GM19467 (cell line): Measurements from ENCODE around the gene SH3RF3.
A peak's percentile ranks its signal among the peaks of the same experiment; 100 is the strongest.

Experiments
- ATAC-seq: cut with Tn5 transposase; IDR thresholded peaks from one replicate; pipeline ENCODE4 v1.9.1; 2021; ENCODE audit warnings: mild to moderate bottlenecking, moderate library complexity; ENCODE audit not compliant: unreplicated experiment

Gene SH3RF3

GRCh38 chr2:109322641-109323040, 193.6 kb downstream of the SH3RF3 start:
- no peak for ATAC-seq

- ATAC-seq = no peak
These were observed 195.9 kb downstream of the SH3RF3 start for GRCh38 chr2:109324861-109325260.

DNA sequence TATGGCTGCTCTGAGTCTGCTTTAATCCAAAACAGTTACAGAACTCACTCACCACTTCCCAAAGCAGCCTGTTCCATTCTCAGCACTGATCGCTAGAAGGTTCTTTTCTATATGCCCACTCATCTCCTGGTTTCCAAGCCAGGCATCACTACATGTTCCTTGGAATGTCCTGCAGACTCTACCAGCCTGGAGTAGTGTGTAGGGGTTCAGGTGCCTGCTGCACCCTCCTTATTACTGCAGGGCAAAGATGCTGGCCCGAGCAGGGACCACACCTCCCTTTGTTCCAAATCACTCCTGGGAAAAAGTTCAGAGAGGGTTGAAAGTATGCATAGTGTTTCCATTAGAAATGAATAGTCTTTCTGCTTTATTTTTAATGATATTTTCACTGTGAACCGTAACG, 196.6 kb downstream of the SH3RF3 start:
- no peak for ATAC-seq

GRCh38 chr2:109326306-109326705, 197.3 kb downstream of the SH3RF3 start:
- no peak for ATAC-seq

GRCh38 chr2:109330056-109330455, 201.1 kb downstream of the SH3RF3 start:
- ATAC-seq = no peak

- no peak for ATAC-seq
These were observed 202.1 kb downstream of the SH3RF3 start for GRCh38 chr2:109331081-109331480.

DNA sequence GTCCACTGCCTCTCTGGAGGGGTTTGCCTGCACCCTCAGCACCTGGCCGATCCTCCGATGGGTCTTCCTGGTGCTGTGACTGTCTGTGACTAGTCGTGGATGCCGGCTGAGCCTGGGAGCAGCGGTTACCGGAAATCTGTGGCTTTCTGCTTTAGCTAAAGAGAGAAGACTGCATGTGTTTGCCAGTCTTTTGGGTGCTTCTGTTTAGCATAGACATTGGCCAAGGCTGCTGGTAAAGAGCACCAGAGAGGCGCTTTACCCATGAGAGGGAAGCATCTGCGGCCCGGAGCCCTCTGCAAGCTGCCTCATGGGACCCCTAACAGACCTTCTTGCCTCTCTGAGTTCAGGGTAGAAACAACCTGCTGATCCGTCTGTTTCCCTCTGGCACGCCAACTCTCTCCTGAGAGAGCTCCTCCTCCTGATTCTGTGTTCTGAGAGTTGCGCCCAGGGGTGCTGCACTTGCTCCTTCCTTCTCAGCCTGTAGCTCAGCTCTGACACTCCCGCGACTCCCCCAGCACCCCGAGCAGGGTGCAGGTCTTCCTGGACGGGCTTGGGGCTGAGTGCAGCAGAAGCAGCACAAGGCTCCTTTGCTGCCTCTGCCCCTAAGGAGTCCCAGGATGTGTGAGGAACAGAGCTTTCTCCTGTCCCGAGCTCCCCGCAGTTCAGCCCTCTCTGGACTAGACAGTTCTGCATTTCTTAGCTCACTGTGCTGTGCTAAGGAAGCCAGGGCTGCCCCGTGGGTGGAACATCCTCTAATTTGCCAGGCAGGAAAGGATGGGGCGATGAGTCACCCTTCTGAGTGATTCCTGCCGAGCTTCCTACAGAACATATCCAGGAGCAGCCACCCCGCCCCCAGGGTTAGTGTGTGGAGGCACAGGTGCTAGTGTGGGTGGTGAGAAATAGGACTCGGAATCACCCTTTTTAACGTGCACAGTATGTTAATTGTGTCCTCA, 203.2 kb downstream of the SH3RF3 start:
- ATAC-seq = peak; percentile 43

DNA sequence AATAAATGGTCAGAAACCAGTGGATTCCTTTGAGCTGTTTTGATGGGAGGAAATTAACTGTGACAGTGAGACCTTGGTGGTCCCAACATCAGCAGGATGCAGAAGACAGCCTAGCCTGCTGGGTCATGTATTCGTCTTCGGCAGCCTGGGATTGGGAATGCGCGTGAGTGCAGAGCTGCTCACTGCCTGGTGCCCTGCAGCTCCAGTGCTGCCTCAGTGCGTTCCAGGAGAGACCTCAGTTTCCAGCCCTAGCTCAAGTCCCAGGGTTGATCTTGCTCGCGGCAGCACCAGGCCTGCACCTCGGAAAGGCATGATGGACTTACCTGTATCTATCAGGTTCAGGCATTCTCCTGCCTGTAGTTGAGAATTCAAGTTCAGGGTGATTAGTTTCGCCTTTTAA, 203.9 kb downstream of the SH3RF3 start:
- ATAC-seq = no peak

DNA sequence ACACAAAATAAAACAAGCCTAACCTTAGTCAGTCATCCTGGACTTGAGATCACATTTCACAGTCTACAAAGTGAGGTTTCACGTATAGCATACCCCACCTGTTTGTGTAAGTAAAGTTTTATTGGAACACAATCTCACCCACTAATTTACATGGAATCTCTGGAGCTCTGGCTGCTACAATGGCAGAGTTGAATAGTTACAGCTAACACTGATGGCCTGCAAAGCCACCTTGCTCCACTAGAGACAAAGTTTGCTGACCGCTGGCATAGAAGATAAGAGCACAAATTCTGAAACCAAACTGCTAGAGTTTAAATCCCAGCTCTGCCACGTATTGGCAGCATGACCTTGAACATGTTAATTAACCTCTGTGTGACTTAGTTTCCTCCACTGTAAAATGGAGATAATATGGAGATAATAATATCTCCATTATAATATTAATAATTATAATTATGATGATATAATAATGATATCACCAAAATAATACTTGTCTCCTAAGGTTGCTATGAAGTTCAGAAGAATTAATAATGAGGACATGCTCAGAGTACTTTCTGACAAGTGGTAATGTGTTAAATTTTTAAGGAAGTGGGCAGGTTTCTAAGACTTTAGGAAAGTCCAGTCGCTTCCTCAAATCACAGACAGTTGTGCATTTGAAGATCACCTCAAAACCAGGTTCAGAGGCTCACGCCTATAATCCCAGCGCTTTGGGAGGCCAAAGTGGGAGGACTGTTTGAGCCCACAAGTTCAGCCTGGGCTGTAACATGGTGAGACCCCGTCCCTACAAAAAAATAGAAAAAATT, 204.6 kb downstream of the SH3RF3 start:
- ATAC-seq = no peak

- ATAC-seq = no peak
These were observed 206.7 kb downstream of the SH3RF3 start for GRCh38 chr2:109335631-109336176.

- no peak for ATAC-seq
These were observed 207.3 kb downstream of the SH3RF3 start for GRCh38 chr2:109336296-109336695.

DNA sequence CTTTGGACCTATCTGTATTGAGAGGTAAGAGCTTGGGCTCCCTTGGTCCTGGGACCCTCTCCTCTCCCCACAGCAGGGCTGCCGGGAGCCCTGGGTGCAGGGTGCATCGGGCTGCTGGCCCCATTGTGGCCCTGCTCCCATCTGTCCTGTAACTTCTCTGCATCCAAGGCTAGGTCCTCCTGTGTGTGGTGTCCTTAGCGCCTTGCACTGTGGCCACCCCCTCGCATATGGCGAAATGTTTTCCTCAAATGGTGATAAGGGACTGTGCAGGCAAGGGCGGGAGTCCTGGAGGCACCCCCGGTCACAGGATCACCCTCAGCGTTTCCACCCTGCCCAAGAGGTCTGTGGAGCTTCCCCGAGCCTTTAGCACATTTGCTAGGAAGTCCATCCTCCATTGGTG, 208.2 kb downstream of the SH3RF3 start:
- ATAC-seq = no peak

DNA sequence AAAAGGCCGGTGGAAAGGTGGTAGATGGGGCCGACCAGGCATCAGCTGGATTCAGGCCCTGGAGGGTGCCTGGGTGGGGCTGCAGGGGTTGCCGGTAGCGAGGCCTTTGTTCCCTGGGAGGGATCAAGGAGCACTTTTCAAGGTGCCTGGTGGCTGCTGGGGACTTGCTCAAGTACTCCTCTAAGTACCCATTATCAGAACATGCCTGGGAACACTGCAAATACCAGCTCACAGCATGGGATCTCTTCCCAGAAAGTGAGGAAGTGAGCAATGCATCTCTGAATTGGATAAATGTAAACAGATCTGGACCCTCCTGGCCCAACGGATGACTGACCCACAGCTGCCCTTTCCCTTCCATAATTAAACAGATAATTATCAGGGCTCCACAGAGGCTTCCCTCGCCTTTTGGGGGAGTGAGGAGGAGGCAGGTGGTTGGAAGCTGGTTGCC, 210.5 kb downstream of the SH3RF3 start:
- ATAC-seq = no peak

DNA sequence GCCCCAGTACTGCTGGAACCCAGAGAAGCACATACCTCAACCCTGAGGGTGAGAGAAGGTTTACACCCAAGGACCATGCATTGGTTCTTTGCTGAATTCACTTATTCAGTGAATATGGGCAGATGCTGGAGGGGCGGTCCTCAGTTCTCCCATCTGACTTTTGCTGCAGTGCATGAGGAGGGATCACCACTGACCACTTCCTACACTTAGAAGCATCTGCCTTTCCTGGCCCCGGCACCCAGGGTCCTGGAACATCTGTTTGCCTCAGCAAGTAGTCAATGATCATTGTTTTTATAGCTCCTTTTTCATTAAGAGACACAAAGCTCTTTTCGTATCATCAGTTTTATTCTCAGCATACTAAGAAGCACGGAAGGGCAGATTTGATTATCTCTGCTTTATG, 211.4 kb downstream of the SH3RF3 start:
- no peak for ATAC-seq

DNA sequence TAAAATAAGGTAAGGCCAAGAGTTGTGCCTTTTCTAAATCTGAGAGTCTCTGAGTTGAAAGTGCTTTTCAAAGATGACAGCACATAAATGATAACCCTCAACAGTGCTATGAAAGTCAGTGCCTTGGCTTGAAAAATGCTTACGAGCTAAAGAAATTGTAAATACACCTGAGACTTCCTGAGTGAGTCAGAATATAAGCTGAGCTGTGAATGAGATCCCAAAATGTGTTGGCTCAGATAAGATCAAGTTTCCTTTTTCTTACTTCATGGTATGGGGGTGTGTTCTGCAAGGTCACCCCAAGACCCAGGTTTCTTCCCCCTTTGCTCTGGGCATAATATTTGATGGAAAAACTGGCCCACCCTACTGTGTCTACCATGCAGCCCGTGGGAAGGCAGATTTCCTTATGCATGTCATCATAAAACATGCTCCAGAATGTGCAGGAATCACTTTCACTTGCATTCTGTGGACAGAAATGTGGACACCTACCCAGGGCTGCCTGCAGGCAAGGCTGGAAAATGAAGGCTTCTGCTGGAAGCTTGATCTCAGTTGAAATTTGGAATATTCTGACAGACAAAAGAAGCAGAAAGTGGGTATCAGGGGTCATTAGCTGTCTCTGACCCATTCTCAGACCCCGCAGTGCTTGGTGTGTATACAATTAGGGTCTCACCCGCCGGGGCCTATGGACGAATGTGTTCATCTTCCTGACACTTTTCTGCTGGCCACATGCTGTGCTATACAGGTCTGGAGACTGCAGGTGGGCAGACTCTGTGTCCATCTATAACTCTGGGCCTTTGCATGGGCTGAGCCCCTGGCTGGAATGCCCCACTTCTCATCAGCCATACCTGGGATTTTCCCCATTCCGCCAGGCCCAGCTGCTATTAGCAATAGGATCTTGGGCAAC, 212.6 kb downstream of the SH3RF3 start:
- ATAC-seq = no peak

GRCh38 chr2:109342256-109342850, 213.3 kb downstream of the SH3RF3 start:
- no peak for ATAC-seq

GRCh38 chr2:109342930-109343329, 213.9 kb downstream of the SH3RF3 start:
- no peak for ATAC-seq

DNA sequence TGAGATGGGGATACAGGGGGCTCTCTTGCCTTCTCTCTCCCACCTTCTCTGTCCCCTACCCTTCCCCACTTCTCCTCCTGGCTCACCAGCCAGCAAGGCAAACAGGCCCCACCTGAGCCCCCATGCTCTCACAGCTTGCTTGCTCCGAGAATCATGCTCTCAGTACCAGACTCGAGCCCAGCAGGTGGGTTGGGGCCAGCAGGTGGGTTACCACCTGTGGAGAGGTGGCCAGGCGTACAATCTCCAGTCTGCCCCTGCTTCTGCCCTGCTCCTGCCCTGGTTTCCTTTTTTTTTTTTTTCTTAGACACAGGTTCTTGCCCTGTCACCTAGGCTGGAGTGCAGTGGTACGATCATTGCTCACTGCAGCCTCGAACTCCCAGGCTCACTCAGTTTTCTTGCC, 214.5 kb downstream of the SH3RF3 start:
- no peak for ATAC-seq

- ATAC-seq = no peak
These were observed 215.3 kb downstream of the SH3RF3 start for GRCh38 chr2:109344270-109344805.

DNA sequence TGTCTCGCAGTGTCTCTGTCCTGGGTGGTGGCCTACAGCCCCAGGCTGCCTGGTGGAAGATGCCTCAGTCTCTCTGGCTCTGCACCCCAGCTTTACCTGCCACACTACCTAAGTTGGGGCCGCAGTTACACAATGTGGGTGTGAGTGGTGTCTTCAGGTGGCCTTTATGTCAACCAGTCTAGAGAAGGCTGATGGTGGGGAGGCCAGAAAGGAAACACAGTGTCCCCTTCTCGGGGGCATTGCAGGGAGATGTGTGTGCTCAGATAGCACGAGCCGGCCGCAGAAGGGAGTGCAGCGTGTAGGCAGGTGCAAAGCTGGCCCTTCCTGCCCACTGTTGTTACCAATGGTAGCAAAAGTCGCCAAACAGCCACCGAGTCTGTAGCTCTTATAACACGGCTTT, 216.1 kb downstream of the SH3RF3 start:
- ATAC-seq = no peak
